Loucy (cell line): Measurements from ENCODE around the gene PCSK4.
"Not testable (repeated sequence)": the region's sequence is repeated elsewhere in the genome, so short reads cannot be mapped to it uniquely, and the experiment has no call there.

Experiments
- H2AFZ ChIP-seq: fragments of 200-600 bp; sonication (generic); 2 replicates; pipeline ENCODE4 v1.6.0; 2016; ENCODE audit warnings: antibody characterized with exemption, mild to moderate bottlenecking, low read length, moderate library complexity
- H3F3A ChIP-seq: fragments of 200-600 bp; 2 replicates; pipeline ENCODE4 v1.6.0; 2016; ENCODE audit warnings: antibody characterized with exemption, low read depth, mild to moderate bottlenecking
- H3K27me3 ChIP-seq: fragments of 200-600 bp; sonication (generic); 2 replicates; pipeline ENCODE4 v1.6.1; 2014; ENCODE audit warnings: low read length, mild to moderate bottlenecking; ENCODE audit not compliant: insufficient read depth, poor library complexity, severe bottlenecking
- H3K36me3 ChIP-seq: fragments of 200-600 bp; sonication (generic); 2 replicates; pipeline ENCODE4 v1.6.1; 2016; ENCODE audit warnings: low read length; ENCODE audit not compliant: insufficient read depth
- H3K4me1 ChIP-seq: fragments of 200-600 bp; sonication (generic); 2 replicates; pipeline ENCODE4 v1.5.1; 2014; ENCODE audit warnings: low read length, mild to moderate bottlenecking; ENCODE audit not compliant: insufficient read depth, poor library complexity, severe bottlenecking
- H3K4me2 ChIP-seq: fragments of 200-600 bp; sonication (generic); 2 replicates; pipeline ENCODE4 v1.6.0; 2014; ENCODE audit warnings: antibody characterized with exemption, low read length, low read depth, mild to moderate bottlenecking; ENCODE audit not compliant: poor library complexity, severe bottlenecking
- H3K4me3 ChIP-seq: fragments of 200-600 bp; sonication (generic); 2 replicates; pipeline ENCODE4 v1.5.1; 2014; ENCODE audit warnings: low read length, mild to moderate bottlenecking, mixed read lengths; ENCODE audit not compliant: poor library complexity, severe bottlenecking
- H3K79me2 ChIP-seq: fragments of 200-600 bp; sonication (generic); 2 replicates; pipeline ENCODE4 v1.6.1; 2014; ENCODE audit warnings: low read length; ENCODE audit not compliant: insufficient read depth
- H3K9ac ChIP-seq: fragments of 200-600 bp; sonication (generic); 2 replicates; pipeline ENCODE4 v1.6.0; 2014; ENCODE audit warnings: mild to moderate bottlenecking, low read depth, low read length, moderate library complexity; ENCODE audit not compliant: poor library complexity, severe bottlenecking
- H3K9me2 ChIP-seq: fragments of 200-600 bp; sonication (generic); replicated peaks from 2 replicates; pipeline ENCODE4 v1.6.1; 2016; ENCODE audit warnings: low read depth, low read length, mixed read lengths
- H3K9me3 ChIP-seq: fragments of 200-600 bp; sonication (generic); 2 replicates; pipeline ENCODE4 v1.6.1; 2014; ENCODE audit warnings: mild to moderate bottlenecking, antibody characterized with exemption, low read length, low read depth; ENCODE audit not compliant: insufficient read depth
- H4K20me1 ChIP-seq: fragments of 200-600 bp; sonication (generic); 2 replicates; pipeline ENCODE4 v1.6.0; 2014; ENCODE audit warnings: antibody characterized with exemption, low read length, mild to moderate bottlenecking; ENCODE audit not compliant: insufficient read depth, poor library complexity, severe bottlenecking
- CTCF ChIP-seq: fragments of 200-600 bp; sonication (generic); conservative IDR thresholded peaks from 2 replicates; pipeline ENCODE4 v1.5.1; 2014; ENCODE audit warnings: mild to moderate bottlenecking, antibody characterized with exemption, low read length
- EZH2phosphoT487 ChIP-seq: fragments of 200-600 bp; IDR thresholded peaks from 2 replicates; pipeline ENCODE4 v1.6.1; 2018; ENCODE audit warnings: antibody characterized with exemption, mild to moderate bottlenecking, moderate library complexity, borderline replicate concordance

Gene PCSK4

GRCh38 chr19:1531587-1531986 lies 41.4 kb upstream of the PCSK4 start:
- H3K9me2 ChIP-seq = no peaks in the 10 kb centered on the region
- H3F3A ChIP-seq = no peaks in the 10 kb centered on the region
- no peak overlapping the region for H3K4me2 ChIP-seq
- no peak overlapping the region for H3K4me3 ChIP-seq
- TF ChIP-seq CTCF (no peak), EZH2phosphoT487 (no peak)
- H3K9me3 ChIP-seq = no peaks in the 10 kb centered on the region
- no peaks in the 10 kb centered on the region for H4K20me1 ChIP-seq
- no peaks in the 10 kb centered on the region for H3K79me2 ChIP-seq
- no peak overlapping the region for H3K9ac ChIP-seq
- no peaks in the 10 kb centered on the region for H3K4me1 ChIP-seq
- no peaks in the 10 kb centered on the region for H3K36me3 ChIP-seq
- H3K27me3 ChIP-seq = no peaks in the 10 kb centered on the region
- H2AFZ ChIP-seq = no peak overlapping the region

GRCh38 chr19:1530856-1531255 lies 40.7 kb upstream of the PCSK4 start:
- H3K79me2 ChIP-seq, H3K27me3 ChIP-seq, H3K36me3 ChIP-seq, H3K9me2 ChIP-seq, H3K4me3 ChIP-seq, H3K9ac ChIP-seq, H3F3A ChIP-seq, H4K20me1 ChIP-seq, H3K4me2 ChIP-seq, H2AFZ ChIP-seq, H3K9me3 ChIP-seq, H3K4me1 ChIP-seq: not testable (repeated sequence)

- Histone ChIP-seq H3K9me2 (no peaks in the 10 kb centered on the region), H3K79me2 (no peaks in the 10 kb centered on the region), H3K36me3 (no peaks in the 10 kb centered on the region), H2AFZ (no peak overlapping the region), H3F3A (no peaks in the 10 kb centered on the region), H3K9ac (no peak overlapping the region), H4K20me1 (no peaks in the 10 kb centered on the region), H3K27me3 (no peaks in the 10 kb centered on the region), H3K9me3 (no peaks in the 10 kb centered on the region), H3K4me1 (no peaks in the 10 kb centered on the region), H3K4me2 (no peak overlapping the region), H3K4me3 (no peak overlapping the region)
- TF ChIP-seq CTCF (no peak), EZH2phosphoT487 (no peak)
Observed at GRCh38 chr19:1529430-1529816, 39.3 kb upstream of the PCSK4 start.

GRCh38 chr19:1528596-1529429 lies 38.7 kb upstream of the PCSK4 start:
- Histone ChIP-seq H3F3A (no peaks in the 10 kb centered on the region), H3K4me1 (no peaks in the 10 kb centered on the region), H3K4me2 (no peak overlapping the region), H4K20me1 (no peaks in the 10 kb centered on the region), H3K9me3 (no peaks in the 10 kb centered on the region), H2AFZ (no peak overlapping the region), H3K9me2 (no peaks in the 10 kb centered on the region), H3K4me3 (no peak overlapping the region), H3K36me3 (no peaks in the 10 kb centered on the region), H3K79me2 (no peaks in the 10 kb centered on the region), H3K9ac (no peak overlapping the region), H3K27me3 (no peaks in the 10 kb centered on the region)
- no peak for TF ChIP-seq EZH2phosphoT487
